Ovary (tissue), 9 donors: ENCODE measurements around the gene NSF. TPM values are rescaled to one million over a fixed set of nuclear protein-coding genes. Genes with fewer than 3 reads are reported as not detected.

Experiments used
- DNase-seq, 5 donors: peaks; one replicate each; pipeline ENCODE4 v3.0.0-alpha.2; 2019 to 2020
- H3K27ac ChIP-seq, 2 donors: fragments of 200-600 bp; one replicate each; pipeline versions ENCODE4 v1.5.1 to v1.8.0; 2019 to 2022
- H3K27me3 ChIP-seq: fragments of 200-600 bp; one replicate; pipeline ENCODE4 v1.8.0; 2022
- H3K36me3 ChIP-seq: fragments of 200-600 bp; sonication (generic); one replicate; pipeline ENCODE4 v1.5.1; 2019
- H3K4me1 ChIP-seq: one replicate; pipeline ENCODE4 v1.8.1; 2013; ENCODE audit warnings: mild to moderate bottlenecking, moderate library complexity; ENCODE audit not compliant: insufficient read depth
- H3K4me3 ChIP-seq: fragments of 200-600 bp; sonication (generic); one replicate; pipeline ENCODE4 v1.5.1; 2017
- H3K9me3 ChIP-seq, 2 donors: fragments of 200-600 bp in 1 of 2; sonication (generic) in 1 of 2; one replicate each; pipeline versions ENCODE4 v1.5.1 to v1.8.1; 2013 to 2019; ENCODE audit warnings: mild to moderate bottlenecking in 1 of 2, moderate library complexity in 1 of 2
- EP300 ChIP-seq: sonication (generic); formaldehyde crosslinking; IDR thresholded peaks from one replicate; pipeline ENCODE4 v1.6.1; 2017; ENCODE audit warnings: antibody characterized with exemption
- POLR2A ChIP-seq: fragments of 450-650 bp; IDR thresholded peaks from one replicate; pipeline ENCODE4 v1.6.1; 2017; ENCODE audit warnings: antibody characterized with exemption, mild to moderate bottlenecking, moderate library complexity
- WGBS, 3 donors: extraction: QIAGEN DNeasy Blood & Tissue Kit in 1 of 3; methylation state at CpG; one replicate each; pipeline versions ENCODE4 v1.1.5 to v1.1.7; 2013 to 2017; 5-methylcytosine and 5-hydroxymethylcytosine counted together
- intact Hi-C, 4 donors: fragments of 100-400 bp; cut with DNase I; formaldehyde crosslinking; loops; one replicate each; pipeline versions ENCODE4 v1.11.0 to v1.15.1; 2022 to 2023
- polyA plus RNA-seq, 2 donors: library from polyadenylated mRNA; stranded (reverse); fragments of 200-250 nt in 1 of 2; fragments of 350-450 nt in 1 of 2; fragmentation: Illumina TruSeq in 1 of 2; extraction: RNeasy Lipid Tissue Mini Kit (QIAGEN cat#74804) in 1 of 2; gene quantifications; one replicate each; pipeline ENCODE4 v1.2.3, GENCODE V29; 2013 to 2014
- total RNA-seq, 7 donors: library from RNA; depleted of rRNA in 2 of 7; stranded (reverse); fragments of >200 nt in 2 of 7; fragmentation: NEBNext Ultra II Directional in 3 of 7; extraction: Animal tissue kit (Norgen Biotek cat#: 25700) in 3 of 7; gene quantifications; one replicate each; pipeline versions ENCODE4 v1.1.0 to v1.2.4, GENCODE V29; 2016 to 2023
- TF ChIP-seq, protein P1 (sequence below), 3 donors: fragments of 450-650 bp in 2 of 3; fragments of 200-600 bp in 1 of 3; IDR thresholded peaks; one replicate each; pipeline versions ENCODE4 v1.5.1 to v1.8.0; 2016 to 2022; ENCODE audit warnings: antibody characterized with exemption in 3 of 3, mild to moderate bottlenecking in 1 of 3
- donor health status: DM: no; HTN: no; CAD: no; lungs with moderate emphysema.
- donor health status: DM: no; HTN: no; CAD: no.
- donor health status: Bipolar disorder and iron deficiency.
- donor health status: DM: yes; HTN: yes; CAD: no.
- donor health status: DM: no; HTN: no; CAD: no.
- donor health status: DM: yes; HTN: yes; CAD: no.

NSF gene
- total and polyA plus RNA-seq, 9 donors = 6.6 to 33.3 (median 19.6) TPM

DNA sequence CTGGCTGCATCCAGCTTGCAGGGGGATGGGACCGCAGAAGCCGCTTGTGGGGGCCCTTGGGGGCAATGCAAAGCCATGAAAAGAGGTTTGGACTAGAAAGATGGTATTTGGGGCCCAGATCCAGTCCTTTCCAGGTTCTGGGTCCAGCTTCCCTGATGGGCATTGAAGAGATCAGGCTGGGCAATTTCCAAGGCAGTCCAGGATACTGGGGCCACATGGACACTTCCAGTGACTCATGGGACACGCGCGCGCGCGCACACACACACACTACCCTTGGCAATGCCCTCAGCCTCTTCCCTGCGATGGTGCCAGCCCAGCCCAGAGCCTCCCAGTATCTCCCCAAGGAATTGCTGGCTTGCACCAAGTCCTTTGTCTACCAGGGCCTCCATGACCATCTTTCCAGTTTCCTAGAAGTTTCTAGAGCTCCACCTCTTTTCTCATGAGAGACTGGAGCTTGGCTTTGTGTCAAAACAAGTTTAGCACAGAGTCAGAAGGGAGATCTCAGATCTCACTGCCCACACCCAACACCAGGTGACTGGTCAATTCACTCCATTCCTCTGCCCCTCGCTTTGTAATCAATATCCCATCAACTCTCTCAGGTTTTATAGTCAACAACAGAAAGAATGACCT lies 183.8 kb downstream of the NSF start:
- H3K27me3 ChIP-seq = no peaks in the 10 kb centered on the region
- DNase-seq = no peak
- no peaks in the 10 kb centered on the region for H3K9me3 ChIP-seq
- 89 to 95% (median 93%) methylated on average over 10 of the region's 10 CpGs for WGBS, 3 donors
- TF ChIP-seq, protein P1, sequence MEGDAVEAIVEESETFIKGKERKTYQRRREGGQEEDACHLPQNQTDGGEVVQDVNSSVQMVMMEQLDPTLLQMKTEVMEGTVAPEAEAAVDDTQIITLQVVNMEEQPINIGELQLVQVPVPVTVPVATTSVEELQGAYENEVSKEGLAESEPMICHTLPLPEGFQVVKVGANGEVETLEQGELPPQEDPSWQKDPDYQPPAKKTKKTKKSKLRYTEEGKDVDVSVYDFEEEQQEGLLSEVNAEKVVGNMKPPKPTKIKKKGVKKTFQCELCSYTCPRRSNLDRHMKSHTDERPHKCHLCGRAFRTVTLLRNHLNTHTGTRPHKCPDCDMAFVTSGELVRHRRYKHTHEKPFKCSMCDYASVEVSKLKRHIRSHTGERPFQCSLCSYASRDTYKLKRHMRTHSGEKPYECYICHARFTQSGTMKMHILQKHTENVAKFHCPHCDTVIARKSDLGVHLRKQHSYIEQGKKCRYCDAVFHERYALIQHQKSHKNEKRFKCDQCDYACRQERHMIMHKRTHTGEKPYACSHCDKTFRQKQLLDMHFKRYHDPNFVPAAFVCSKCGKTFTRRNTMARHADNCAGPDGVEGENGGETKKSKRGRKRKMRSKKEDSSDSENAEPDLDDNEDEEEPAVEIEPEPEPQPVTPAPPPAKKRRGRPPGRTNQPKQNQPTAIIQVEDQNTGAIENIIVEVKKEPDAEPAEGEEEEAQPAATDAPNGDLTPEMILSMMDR (IDR thresholded peaks at IDR 0.05) = no peak
- no peak for TF ChIP-seq EP300
- intact Hi-C loops = no loop called here
- H3K27ac ChIP-seq = no peak overlapping the region
- H3K4me3 ChIP-seq = no peak overlapping the region
- peaks cover 8% of the 10 kb centered on the region for H3K4me1 ChIP-seq
- no peaks in the 10 kb centered on the region for H3K36me3 ChIP-seq

GRCh38 chr17:46776298-46777005 lies 186.0 kb downstream of the NSF start:
- 71 to 75% (median 75%) methylated on average over 12 of the region's 12 CpGs for WGBS, 3 donors

GRCh38 chr17:46777943-46778915 lies 187.8 kb downstream of the NSF start:
- intact Hi-C loops = no loop called here
- Histone ChIP-seq H3K4me3 (no peak overlapping the region), H3K4me1 (no peaks in the 10 kb centered on the region), H3K27ac (no peak overlapping the region), H3K36me3 (no peaks in the 10 kb centered on the region), H3K27me3 (no peaks in the 10 kb centered on the region), H3K9me3 (no peaks in the 10 kb centered on the region)
- 65% methylated on average over 23 of the region's 23 CpGs for WGBS, 3 donors
- DNase-seq = no peak
- TF ChIP-seq POLR2A (no peak), EP300 (no peak)
- TF ChIP-seq, protein P1 (IDR thresholded peaks at IDR 0.05) = no peak

More at GRCh38 chr17:46776298-46777005, 186.0 kb downstream of the NSF start:
- no peak overlapping the region for H3K27ac ChIP-seq
- no peak overlapping the region for H3K4me3 ChIP-seq
- intact Hi-C loops = no loop called here
- H3K4me1 ChIP-seq = no peaks in the 10 kb centered on the region
- H3K27me3 ChIP-seq = no peaks in the 10 kb centered on the region
- H3K36me3 ChIP-seq = no peaks in the 10 kb centered on the region
- TF ChIP-seq, protein P1 (IDR thresholded peaks at IDR 0.05) = no peak
- no peak for TF ChIP-seq POLR2A
- TF ChIP-seq EP300 = no peak
- no peak for DNase-seq
- H3K9me3 ChIP-seq = no peaks in the 10 kb centered on the region

GRCh38 chr17:46780003-46780373 lies 189.5 kb downstream of the NSF start:
- H3K9me3 ChIP-seq = no peaks in the 10 kb centered on the region
- WGBS, 3 donors = 90 to 94% (median 93%) methylated on average over 5 of the region's 5 CpGs
- TF ChIP-seq POLR2A (no peak), EP300 (no peak)
- TF ChIP-seq, protein P1 (IDR thresholded peaks at IDR 0.05) = no peak

More at GRCh38 chr17:46780003-46780373, 189.5 kb downstream of the NSF start:
- Histone ChIP-seq H3K4me1 (no peaks in the 10 kb centered on the region), H3K27me3 (no peaks in the 10 kb centered on the region), H3K4me3 (no peak overlapping the region), H3K36me3 (no peaks in the 10 kb centered on the region), H3K27ac (no peak overlapping the region)
- DNase-seq = no peak
- intact Hi-C loops = no loop called here
